NCI-H460 (cell line): ENCODE measurements around the gene LDB3. TPM values are rescaled to one million over a fixed set of nuclear protein-coding genes. Genes with fewer than 3 reads are reported as not detected.
"Not testable (repeated sequence)": the region's sequence is repeated elsewhere in the genome, so short reads cannot be mapped to it uniquely, and the experiment has no call there.

Experiments
- DNase-seq: peaks from one replicate; pipeline ENCODE4 v3.0.0-alpha.2; 2016; ENCODE audit warnings: low read depth; ENCODE audit errors: extremely low read depth
- polyA plus RNA-seq: library from polyadenylated mRNA; depleted of rRNA; stranded (reverse); fragments of >200 nt; gene quantifications from 2 replicates; pipeline ENCODE4 v1.2.3, GENCODE V29; 2014; cell fraction: nucleus; rRNA removed
- total RNA-seq: library from RNA; depleted of rRNA; stranded (reverse); fragments of >200 nt; shearing (Covaris generic); gene quantifications from 2 replicates; pipeline ENCODE4 v1.2.3, GENCODE V29; 2014; rRNA removed

The LDB3 gene
- total RNA-seq = 0.15 and 0.17 TPM in 2 replicates
- not detected in 2 replicates for polyA plus RNA-seq

GRCh38 chr10:86668297-86669165, at the start of gene LDB3:
LDB3 (plus strand) TSS chr10:86668511; CDS start chr10:86668692, 181 bp downstream.
- no peak for DNase-seq

- no peak for DNase-seq
These were observed 40.0 kb upstream of the LDB3 start for GRCh38 chr10:86628311-86628710.

- no peak for DNase-seq
These were observed 38.2 kb upstream of the LDB3 start for GRCh38 chr10:86630079-86630478.

GRCh38 chr10:86632009-86632800, 36.1 kb upstream of the LDB3 start:
- DNase-seq = no peak

- DNase-seq = no peak
These were observed 35.4 kb upstream of the LDB3 start for GRCh38 chr10:86632951-86633350.

- no peak for DNase-seq
These were observed 32.9 kb upstream of the LDB3 start for GRCh38 chr10:86635402-86635801.

GRCh38 chr10:86636311-86636710, 32.0 kb upstream of the LDB3 start:
- DNase-seq = no peak

GRCh38 chr10:86642021-86642420, 26.3 kb upstream of the LDB3 start:
- no peak for DNase-seq

GRCh38 chr10:86642499-86642898, 25.8 kb upstream of the LDB3 start:
- DNase-seq = no peak

- DNase-seq = no peak
These were observed 24.0 kb upstream of the LDB3 start for GRCh38 chr10:86644152-86644793.

- no peak for DNase-seq
These were observed 23.4 kb upstream of the LDB3 start for GRCh38 chr10:86644794-86645445.

GRCh38 chr10:86645621-86646165, 22.6 kb upstream of the LDB3 start:
- not testable (repeated sequence) for DNase-seq

GRCh38 chr10:86646532-86646931, 21.8 kb upstream of the LDB3 start:
- DNase-seq = no peak

- no peak for DNase-seq
These were observed 21.4 kb upstream of the LDB3 start for GRCh38 chr10:86646933-86647332.

GRCh38 chr10:86647773-86648703, 20.3 kb upstream of the LDB3 start:
- DNase-seq = no peak

- no peak for DNase-seq
These were observed 19.4 kb upstream of the LDB3 start for GRCh38 chr10:86648704-86649427.

GRCh38 chr10:86649471-86650150, 18.7 kb upstream of the LDB3 start:
- no peak for DNase-seq

- no peak for DNase-seq
These were observed 18.2 kb upstream of the LDB3 start for GRCh38 chr10:86650151-86650550.
